Measurements from ENCODE around the gene CATSPERB.
"Not testable (repeated sequence)": the region's sequence is repeated elsewhere in the genome, so short reads cannot be mapped to it uniquely, and the experiment has no call there.

The CATSPERB gene

DNA sequence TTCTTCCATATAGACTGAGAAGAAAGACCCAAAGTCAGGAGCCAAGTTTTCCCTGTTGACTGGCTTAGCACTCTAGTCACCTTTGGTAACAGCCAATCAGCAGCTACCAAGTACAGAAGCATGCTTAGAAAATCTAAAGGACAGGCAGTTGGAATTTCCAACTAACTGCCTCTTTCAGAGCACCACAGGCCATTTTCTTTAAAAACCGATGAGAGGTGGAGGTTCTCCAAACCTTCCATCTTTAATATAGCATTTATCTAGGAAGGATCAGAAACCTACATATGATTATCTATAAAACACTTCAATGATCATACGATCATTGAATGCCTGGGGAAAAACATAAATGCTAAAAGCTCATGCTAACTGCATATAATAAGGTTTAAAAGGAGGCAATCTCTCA, at the start of gene CATSPERB:
Gene CATSPERB (minus strand): TSS at position 101 of the 400 bp plus-strand sequence. CDS start 2,607 bp downstream, outside the sequence.
- DNase-seq, result no peak

DNA sequence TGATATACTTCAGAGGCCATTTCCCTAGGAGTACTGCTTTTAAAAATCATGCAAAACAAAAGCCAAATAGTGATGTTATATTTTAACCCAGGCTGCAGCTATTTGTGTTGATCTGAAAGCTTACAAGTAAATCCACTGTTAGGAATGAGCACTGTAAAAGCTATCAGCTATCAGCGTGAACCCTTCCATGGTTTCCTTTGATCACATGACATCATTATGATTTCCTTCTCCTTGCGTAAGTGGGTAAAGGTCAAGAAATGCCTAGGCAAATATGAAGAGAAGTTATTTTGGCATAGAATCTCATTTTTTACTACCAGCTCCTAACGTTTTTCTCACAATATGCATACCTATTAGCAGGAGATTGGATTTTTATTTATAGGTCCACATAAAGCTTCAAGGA, 48.6 kb upstream of the CATSPERB start:
- no peak for DNase-seq

DNA sequence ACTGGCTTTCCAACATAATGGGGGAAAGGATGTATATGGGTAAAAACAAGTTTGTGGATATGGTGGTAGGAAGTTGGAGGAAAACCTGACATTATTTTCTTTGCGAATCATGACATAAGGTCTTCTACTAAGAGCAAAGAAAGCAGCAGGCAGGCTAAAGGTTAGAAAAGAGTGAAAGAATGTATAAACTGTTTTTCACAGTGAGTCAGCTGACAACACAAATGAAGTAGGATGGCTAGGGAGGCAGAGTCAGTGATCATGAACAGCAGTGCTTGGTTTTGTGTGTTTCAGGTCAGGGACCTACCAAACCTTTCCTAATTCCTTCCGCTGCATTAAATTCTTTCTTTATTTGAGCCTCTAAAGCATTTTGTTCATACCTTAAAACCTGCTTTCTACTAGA, 46.3 kb upstream of the CATSPERB start:
- DNase-seq, result no peak

- DNase-seq, result no peak
These were observed 42.5 kb upstream of the CATSPERB start for GRCh38 chr14:91774140-91775096.

- DNase-seq, result no peak
These were observed 38.3 kb upstream of the CATSPERB start for GRCh38 chr14:91770185-91770584.

DNA sequence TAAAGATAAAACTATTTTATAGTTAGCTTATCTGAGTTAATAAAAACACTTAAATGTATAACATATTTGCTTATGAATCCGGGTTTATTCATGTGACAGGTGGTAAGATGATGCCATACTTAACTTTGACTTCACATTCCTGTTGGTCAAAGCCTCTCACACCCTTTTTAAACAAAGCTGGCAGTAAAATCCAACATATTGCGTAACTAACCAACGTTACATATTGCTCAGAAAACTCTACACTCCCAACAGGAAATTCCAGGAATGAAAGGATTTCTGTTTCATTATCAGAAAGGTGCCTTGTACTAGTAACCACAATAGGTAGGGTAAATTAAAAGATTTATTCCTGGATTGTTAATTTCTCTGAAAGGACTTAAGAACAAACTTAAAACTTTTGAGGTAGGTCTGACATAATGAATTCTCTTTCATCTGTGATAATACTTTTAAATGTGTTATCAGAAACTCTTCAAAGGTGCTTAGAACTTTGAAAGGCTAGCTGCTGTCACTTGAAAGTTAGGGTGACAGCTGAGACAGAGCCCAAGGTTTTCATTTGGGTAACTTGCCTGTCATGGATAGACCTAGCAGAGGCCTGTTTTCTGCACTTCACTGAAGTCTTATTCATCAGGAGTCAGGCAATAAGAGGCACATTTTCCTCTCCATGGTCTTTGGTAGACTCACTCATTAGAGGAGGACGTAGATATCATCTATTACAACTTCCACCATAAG, 23.8 kb upstream of the CATSPERB start:
- no peak for DNase-seq

DNA sequence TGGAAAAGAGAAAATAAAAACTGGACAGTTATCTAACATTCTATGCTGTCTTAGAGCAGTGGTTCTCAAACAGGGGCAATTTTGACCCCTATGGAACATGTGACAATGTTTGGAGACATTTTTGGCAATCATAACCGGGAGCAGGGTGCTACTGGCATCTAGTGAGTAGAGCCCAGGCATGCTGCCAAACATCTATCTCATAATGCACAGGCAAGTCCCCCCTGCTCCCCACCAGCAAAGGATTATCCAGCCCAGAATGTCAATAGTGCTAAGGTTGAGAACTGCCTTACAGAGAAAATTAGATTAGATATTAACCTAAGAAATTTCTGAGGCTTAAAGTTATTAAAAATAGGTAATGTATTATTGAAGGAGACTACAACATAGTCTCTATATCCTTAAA, 22.9 kb upstream of the CATSPERB start:
- DNase-seq, result peak; percentile 5

- DNase-seq, result no peak
These were observed 22.3 kb upstream of the CATSPERB start for GRCh38 chr14:91754185-91754584.

DNA sequence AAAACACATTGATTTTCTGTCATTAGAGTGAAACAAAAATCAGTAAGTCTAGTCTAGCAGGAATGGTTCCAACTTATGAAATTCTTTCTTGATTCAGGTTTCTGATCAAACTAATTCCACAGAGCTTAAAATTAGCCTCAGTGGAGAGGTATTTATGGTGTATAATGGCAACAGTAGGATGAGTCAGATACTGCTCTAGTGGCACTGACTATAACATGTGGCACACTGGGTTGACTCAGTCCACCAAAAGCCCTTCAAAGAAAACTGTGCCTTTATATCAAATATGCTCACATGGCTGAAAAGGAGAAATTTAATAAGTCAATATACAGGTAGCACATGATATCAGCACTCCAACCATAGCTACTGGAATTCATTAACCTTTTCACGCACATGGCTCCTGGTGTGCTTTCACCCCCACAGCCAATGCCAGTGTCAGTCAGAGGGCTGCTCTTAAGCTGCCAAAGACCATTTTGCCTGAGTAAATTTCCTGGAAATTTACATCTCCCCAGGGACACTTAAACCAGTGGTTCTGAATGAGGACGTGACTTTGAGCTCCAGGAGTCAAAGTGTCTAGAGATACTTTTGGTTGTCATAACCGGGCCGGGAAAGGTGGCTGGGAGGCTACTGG, 21.7 kb upstream of the CATSPERB start:
- no peak for DNase-seq

GRCh38 chr14:91752961-91753360, 21.1 kb upstream of the CATSPERB start:
- no peak for DNase-seq

GRCh38 chr14:91751719-91752118, 19.8 kb upstream of the CATSPERB start:
- DNase-seq, result no peak

DNA sequence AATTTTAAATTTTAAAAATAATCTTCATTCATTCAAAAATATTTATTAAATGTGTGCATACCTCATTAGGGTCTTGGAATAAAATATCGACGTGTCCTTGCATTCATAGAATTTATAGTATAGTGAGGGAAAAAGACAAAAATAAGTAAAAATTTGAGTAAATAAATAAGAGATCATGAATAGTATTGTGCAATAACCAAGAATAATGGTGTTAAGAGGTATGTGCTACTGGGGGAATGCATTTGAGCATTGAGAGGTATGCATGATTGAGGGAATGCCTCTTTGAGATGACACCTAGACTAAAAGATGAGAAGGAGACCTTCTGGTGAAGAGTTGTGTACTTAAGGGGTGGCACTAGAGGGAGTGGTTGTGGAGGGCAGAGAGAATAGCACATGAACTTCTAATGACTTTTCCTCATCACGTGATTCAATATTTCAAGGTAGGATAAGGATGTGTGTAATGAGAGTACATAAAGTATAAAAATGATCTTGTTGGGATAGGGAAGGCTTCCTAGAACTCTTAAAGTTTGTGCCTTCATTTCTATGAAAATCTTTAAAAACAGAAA, 18.8 kb upstream of the CATSPERB start:
- DNase-seq, result no peak

DNA sequence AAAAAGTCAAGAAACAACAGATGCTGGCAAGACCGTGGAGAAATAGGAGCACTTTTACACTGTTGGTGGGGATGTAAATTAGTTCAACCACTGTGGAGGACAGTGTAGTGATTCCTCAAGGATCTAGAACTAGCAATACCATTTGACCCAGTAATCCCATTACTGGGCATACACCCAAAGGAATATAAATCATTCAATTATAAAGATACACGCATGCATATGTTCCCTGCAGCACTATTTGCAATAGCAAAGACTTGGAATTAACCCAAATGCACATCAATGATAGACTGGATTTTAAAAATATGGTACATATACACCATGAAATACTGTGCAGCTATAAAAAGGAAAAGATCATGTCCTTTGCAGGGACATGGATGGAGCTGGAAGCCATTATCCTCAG, 18.0 kb upstream of the CATSPERB start:
- no peak for DNase-seq

DNA sequence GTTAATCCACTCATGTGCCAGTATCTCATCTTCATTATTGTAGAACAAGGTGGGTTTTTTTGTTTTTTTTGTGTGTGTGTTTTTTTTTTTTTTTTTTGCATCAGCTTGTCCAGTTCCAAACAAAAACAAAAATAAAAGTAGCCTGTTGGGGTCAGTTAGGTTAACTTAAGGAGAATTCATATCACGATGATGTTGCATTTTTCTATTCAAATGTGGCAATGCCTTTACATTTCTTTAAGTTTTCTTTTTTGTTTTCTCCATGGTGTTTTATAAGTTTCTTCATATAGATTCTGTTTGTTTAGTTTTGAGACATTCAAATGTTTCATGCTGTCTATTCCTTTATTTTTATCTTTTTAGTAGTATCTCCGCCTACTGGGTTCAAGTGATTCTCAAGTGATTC, 16.2 kb upstream of the CATSPERB start:
- no peak for DNase-seq

DNA sequence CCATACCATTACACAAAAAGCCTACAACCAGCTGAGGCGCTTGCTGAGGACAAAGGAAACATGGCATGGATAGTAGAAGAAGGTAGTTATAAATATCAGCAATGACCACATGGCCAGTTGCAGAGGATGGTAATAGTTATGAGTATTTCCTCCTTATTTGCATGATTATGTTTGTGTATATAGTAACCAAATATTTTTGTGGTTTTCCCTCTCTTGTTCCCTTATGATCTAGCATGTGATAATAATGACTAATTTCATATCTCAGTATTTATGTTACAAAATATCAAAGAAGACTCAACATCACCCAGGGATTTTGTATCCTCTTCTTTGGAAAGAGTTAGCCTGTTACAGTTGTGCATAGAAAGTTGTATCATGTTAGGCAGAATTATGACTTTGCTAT, 13.5 kb upstream of the CATSPERB start:
- DNase-seq, result no peak

DNA sequence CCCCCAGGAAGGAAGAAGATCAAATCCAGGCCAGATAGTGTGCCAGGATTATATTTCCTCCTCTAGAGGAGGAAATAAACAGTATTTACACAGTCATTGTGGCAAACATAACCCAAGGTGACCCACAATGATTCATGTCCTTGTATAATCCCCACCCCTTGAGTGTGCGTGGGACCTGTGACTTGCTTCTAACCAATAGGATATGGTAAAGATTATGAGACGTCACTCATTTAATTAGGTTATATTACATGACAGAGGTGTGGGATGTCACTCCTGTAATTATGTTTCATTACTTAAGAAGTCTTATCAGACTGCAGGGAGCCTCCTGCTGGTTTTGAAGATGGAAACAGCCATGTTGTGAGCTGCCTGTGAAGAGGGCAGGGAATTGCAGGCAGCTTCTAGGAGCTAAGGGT, 12.2 kb upstream of the CATSPERB start:
- no peak for DNase-seq

DNA sequence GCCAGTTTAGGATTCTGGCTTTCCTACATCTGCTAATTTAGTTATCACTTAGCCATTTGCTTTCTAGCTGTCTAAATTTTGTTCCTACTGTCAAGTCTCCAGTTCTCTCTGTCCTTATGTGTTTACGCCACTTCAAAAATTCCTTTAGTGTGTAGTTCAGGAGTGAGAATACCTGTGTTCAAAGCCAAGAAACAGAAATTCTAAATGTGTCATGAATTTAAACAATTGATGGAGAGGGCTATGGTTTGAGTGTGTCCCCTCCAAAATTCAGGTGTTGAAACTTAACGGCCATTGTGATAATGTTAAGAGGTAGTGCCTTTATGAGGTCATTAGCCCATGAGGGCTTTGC, 11.4 kb upstream of the CATSPERB start:
- no peak for DNase-seq

DNA sequence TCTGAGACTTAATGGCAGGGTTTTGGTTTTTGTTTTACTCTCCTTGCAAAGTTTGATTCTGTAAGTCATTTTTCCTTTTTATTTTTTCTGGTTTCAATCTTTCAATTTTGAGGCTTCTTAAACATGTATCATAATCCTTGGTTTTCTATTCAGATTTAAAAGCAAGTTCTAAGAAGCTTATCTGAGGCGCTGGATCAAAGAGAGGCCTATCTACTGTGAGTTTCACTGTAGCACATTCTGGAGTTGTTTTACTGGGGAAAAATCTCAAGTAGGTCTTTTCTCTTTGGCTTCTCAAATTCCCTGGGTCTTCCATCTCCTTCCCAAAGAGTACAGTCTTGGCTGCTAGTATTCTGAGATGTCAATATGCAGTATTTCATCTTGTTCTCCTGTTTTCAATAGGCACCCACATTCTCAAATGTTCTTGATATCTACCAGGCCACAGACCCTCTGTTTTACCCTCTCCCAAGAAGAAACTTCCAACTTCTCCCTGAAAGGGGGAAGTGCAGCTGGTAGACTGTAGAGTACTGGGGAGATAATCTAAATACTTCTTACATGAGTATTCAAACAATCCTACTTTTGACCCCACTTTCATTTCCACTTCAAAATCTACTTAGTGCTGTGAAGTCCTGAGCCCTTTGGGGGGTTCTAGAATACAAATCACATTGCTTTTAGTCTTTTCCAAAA, 10.9 kb upstream of the CATSPERB start:
- no peak for DNase-seq

DNA sequence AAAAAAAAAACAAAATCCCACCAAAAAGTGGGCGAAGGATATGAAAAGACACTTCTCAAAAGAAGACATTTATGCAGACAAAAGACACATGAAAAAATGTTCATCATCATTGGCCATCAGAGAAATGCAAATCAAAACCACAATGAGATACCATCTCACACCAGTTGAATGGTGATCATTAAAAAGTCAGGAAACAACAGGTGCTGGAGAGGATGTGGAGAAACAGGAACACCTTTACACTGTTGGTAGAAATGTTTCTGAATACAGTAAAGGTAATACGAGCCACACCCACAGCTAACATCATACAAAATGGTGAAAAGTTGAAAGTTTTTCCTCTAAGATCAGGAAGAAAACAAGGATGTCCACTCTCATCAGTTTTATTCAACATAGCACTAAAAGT, 8.0 kb upstream of the CATSPERB start:
- DNase-seq, result not testable (repeated sequence)

- no peak for DNase-seq
These were observed 5.7 kb upstream of the CATSPERB start for GRCh38 chr14:91737619-91738018.

- no peak for DNase-seq
These were observed 1.1 kb upstream of the CATSPERB start for GRCh38 chr14:91732859-91733477.

GRCh38 chr14:91732439-91732838, 553 bp upstream of the CATSPERB start:
- no peak for DNase-seq
